Neuronal stem cell (in vitro differentiated cells): ENCODE data around the gene MYDGF. TPM values are rescaled to one million over a fixed set of nuclear protein-coding genes. Genes with fewer than 3 reads are reported as not detected.

Experiments used
- DNase-seq: peaks from one replicate; pipeline ENCODE4 v3.0.0-alpha.2; 2013; ENCODE audit warnings: low spot score
- H2AFZ ChIP-seq: one replicate; pipeline ENCODE4 v1.6.1; 2013; ENCODE audit warnings: mild to moderate bottlenecking, low read length, inconsistent platforms
- H2AK5ac ChIP-seq: 2 replicates; pipeline ENCODE4 v1.6.1; 2013; ENCODE audit warnings: low read depth, mild to moderate bottlenecking, inconsistent platforms, low read length, moderate library complexity, mixed read lengths
- H2BK120ac ChIP-seq: 2 replicates; pipeline ENCODE4 v1.6.1; 2013; ENCODE audit warnings: low read depth, mild to moderate bottlenecking, inconsistent platforms, low read length, moderate library complexity, mixed read lengths
- H2BK12ac ChIP-seq: one replicate; pipeline ENCODE4 v1.6.1; 2013; ENCODE audit warnings: low read length, inconsistent platforms
- H2BK15ac ChIP-seq: 2 replicates; pipeline ENCODE4 v1.6.1; 2013; ENCODE audit warnings: mild to moderate bottlenecking, low read length, inconsistent platforms, mixed read lengths
- H2BK5ac ChIP-seq: one replicate; pipeline ENCODE4 v1.6.1; 2013; ENCODE audit warnings: inconsistent platforms, mild to moderate bottlenecking, low read length, moderate library complexity
- H3K14ac ChIP-seq: one replicate; pipeline ENCODE4 v1.6.1; 2013; ENCODE audit warnings: low read length, inconsistent platforms
- H3K18ac ChIP-seq: 2 replicates; pipeline ENCODE4 v1.6.1; 2013; ENCODE audit warnings: low read length, inconsistent platforms
- H3K23ac ChIP-seq: 2 replicates; pipeline ENCODE4 v1.6.1; 2013; ENCODE audit warnings: low read depth, mild to moderate bottlenecking, mixed read lengths, low read length, inconsistent platforms; ENCODE audit not compliant: poor library complexity
- H3K27ac ChIP-seq: replicated peaks from 3 replicates; pipeline ENCODE4 v1.5.1; 2013; ENCODE audit warnings: low read length, inconsistent platforms
- H3K27me3 ChIP-seq, 3 experiments: 2 replicates each; pipeline ENCODE4 v1.6.1; 2013; ENCODE audit warnings: low read length in 3 of 3, mild to moderate bottlenecking in 2 of 3, inconsistent platforms in 1 of 3, low read depth in 1 of 3, mixed read lengths in 1 of 3, moderate library complexity in 1 of 3; ENCODE audit not compliant: control insufficient read depth in 3 of 3, insufficient read depth in 3 of 3
- H3K36me3 ChIP-seq, 2 donors: replicated peaks in 1 of 2; 2 replicates each; pipeline ENCODE4 v1.6.1; 2013; ENCODE audit warnings: low read length in 2 of 2; ENCODE audit not compliant: control insufficient read depth in 2 of 2, insufficient read depth in 2 of 2
- H3K4ac ChIP-seq: 2 replicates; pipeline ENCODE4 v1.6.1; 2013; ENCODE audit warnings: inconsistent platforms, mild to moderate bottlenecking, low read length, moderate library complexity
- H3K4me1 ChIP-seq, 2 donors: 1 replicate in 1 of 2; 2 replicates in 1 of 2; pipeline ENCODE4 v1.6.1; 2013; ENCODE audit warnings: low read length in 2 of 2, low read depth in 1 of 2; ENCODE audit not compliant: control insufficient read depth in 2 of 2, insufficient read depth in 1 of 2
- H3K4me2 ChIP-seq: one replicate; pipeline ENCODE4 v1.6.1; 2013; ENCODE audit warnings: mild to moderate bottlenecking, low read length, inconsistent platforms; ENCODE audit not compliant: insufficient read depth, poor library complexity, severe bottlenecking
- H3K4me3 ChIP-seq, 2 donors: 2 replicates each; pipeline ENCODE4 v1.5.1; 2013; ENCODE audit warnings: low read length in 2 of 2, mild to moderate bottlenecking in 2 of 2, inconsistent platforms in 1 of 2, moderate library complexity in 1 of 2
- H3K79me1 ChIP-seq: one replicate; pipeline ENCODE4 v1.6.1; 2013; ENCODE audit warnings: low read depth, mild to moderate bottlenecking, inconsistent platforms, low read length, moderate library complexity
- H3K9ac ChIP-seq: one replicate; pipeline ENCODE4 v1.6.1; 2013; ENCODE audit warnings: mild to moderate bottlenecking, low read depth, low read length, inconsistent platforms; ENCODE audit not compliant: poor library complexity
- H3K9me3 ChIP-seq, 2 donors: replicated peaks in 1 of 2; 2 replicates each; pipeline versions ENCODE3 to v1.6.1; 2013; ENCODE audit warnings: low read length in 2 of 2, mild to moderate bottlenecking in 2 of 2, inconsistent platforms in 1 of 2, low read depth in 1 of 2, mixed read lengths in 1 of 2, moderate library complexity in 1 of 2; ENCODE audit not compliant: control insufficient read depth in 2 of 2, insufficient read depth in 1 of 2
- H4K8ac ChIP-seq: one replicate; pipeline ENCODE4 v1.6.1; 2013; ENCODE audit warnings: low read depth, mild to moderate bottlenecking, inconsistent platforms, low read length, moderate library complexity
- H4K91ac ChIP-seq: one replicate; pipeline ENCODE4 v1.6.1; 2013; ENCODE audit warnings: low read length, low read depth, mild to moderate bottlenecking, inconsistent platforms; ENCODE audit not compliant: poor library complexity
- WGBS, 2 donors: extraction: QIAGEN DNeasy Blood & Tissue Kit; methylation state at CpG; one replicate each; pipeline ENCODE4 v1.1.7; 2013; ENCODE audit warnings: missing lambda C conversion rate in 2 of 2, mixed read lengths in 1 of 2; ENCODE audit not compliant: insufficient read length in 2 of 2, insufficient replicate concordance in 1 of 2; ENCODE audit errors: extremely low coverage in 2 of 2; 5-methylcytosine and 5-hydroxymethylcytosine counted together
- polyA plus RNA-seq, 2 experiments: library from polyadenylated mRNA; stranded (reverse); fragments of 200-250 nt; gene quantifications; one replicate each; pipeline ENCODE4 v1.2.3, GENCODE V29; 2013

MYDGF gene
- polyA plus RNA-seq (2013, experiment 1 of 2): 33.5 TPM
- polyA plus RNA-seq (2013, experiment 2 of 2): 33.9 TPM

- Histone ChIP-seq H3K4me3 (peak within 1 kb of the TSS; percentile 98), H3K9ac (peak within 1 kb of the TSS; percentile 97), H3K23ac (peak within 1 kb of the TSS; percentile 99), H3K79me1 (peaks cover 8% of the 10 kb centered on the region), H4K91ac (peak within 1 kb of the TSS; percentile 92), H3K4ac (no peak within 1 kb of the TSS), H3K9me3 (no peaks in the 10 kb centered on the region), H2BK12ac (no peak within 1 kb of the TSS), H3K14ac (no peak within 1 kb of the TSS), H3K18ac (peak within 1 kb of the TSS; percentile 98), H3K27ac (peak within 1 kb of the TSS; percentile 24), H3K4me2 (peak within 1 kb of the TSS; percentile 86), H2AK5ac (peak within 1 kb of the TSS; percentile 74), H2BK15ac (no peak within 1 kb of the TSS), H4K8ac (peak within 1 kb of the TSS; percentile 82), H2AFZ (peak within 1 kb of the TSS; percentile 95), H2BK120ac (no peak within 1 kb of the TSS), H3K27me3 (no peaks in the 10 kb centered on the region), H3K4me1 (peaks cover 1 to 7% of the 10 kb centered on the region in 2 donors), H2BK5ac (peak within 1 kb of the TSS; percentile 66), H3K36me3 (peaks cover 6 to 33% of the 10 kb centered on the region in 2 donors)
- WGBS, 2 donors: no CpG with 5 or more reads among the region's 75 CpGs
- peak; percentile 87 for DNase-seq
Observed at GRCh38 chr19:4669723-4670480, at the start of gene MYDGF. TSS of gene MYDGF (minus strand) at chr19:4670342. CDS start at chr19:4670334, 8 bp downstream.

- no peak for DNase-seq
- no peak overlapping the region for H3K9ac ChIP-seq
- H4K91ac ChIP-seq: no peak overlapping the region
- H3K4me2 ChIP-seq: no peak overlapping the region
- no peak overlapping the region for H3K23ac ChIP-seq
- peaks cover 7 to 13% of the 10 kb centered on the region in 2 donors for H3K4me1 ChIP-seq
- no peak overlapping the region for H2BK15ac ChIP-seq
- H4K8ac ChIP-seq: peak overlapping the region; percentile 65
- no peak overlapping the region for H2BK120ac ChIP-seq
- no peak overlapping the region for H3K18ac ChIP-seq
- H2BK12ac ChIP-seq: no peak overlapping the region
- no peaks in the 10 kb centered on the region for H3K27me3 ChIP-seq
- H3K14ac ChIP-seq: no peak overlapping the region
- no peak overlapping the region for H3K4ac ChIP-seq
- no peak overlapping the region for H2AK5ac ChIP-seq
- H2AFZ ChIP-seq: no peak overlapping the region
- no peak overlapping the region for H3K4me3 ChIP-seq
- H2BK5ac ChIP-seq: peak overlapping the region; percentile 60
- peaks cover 30 to 60% of the 10 kb centered on the region in 2 donors for H3K36me3 ChIP-seq
- H3K79me1 ChIP-seq: peaks cover 18% of the 10 kb centered on the region
- no peak overlapping the region for H3K27ac ChIP-seq
- WGBS, 2 donors: no CpG with 5 or more reads among the region's 11 CpGs
- H3K9me3 ChIP-seq: no peaks in the 10 kb centered on the region
Observed at GRCh38 chr19:4719499-4719866, 49.3 kb upstream of the MYDGF start.

- H3K9ac ChIP-seq: no peak overlapping the region
- H3K27ac ChIP-seq: no peak overlapping the region
- H3K4me2 ChIP-seq: no peak overlapping the region
- H3K9me3 ChIP-seq: no peaks in the 10 kb centered on the region
- H2AK5ac ChIP-seq: no peak overlapping the region
- no peak overlapping the region for H3K14ac ChIP-seq
- no CpG with 5 or more reads among the region's 15 CpGs for WGBS, 2 donors
- no peak overlapping the region for H2AFZ ChIP-seq
- no peak overlapping the region for H2BK15ac ChIP-seq
- no peak overlapping the region for H2BK120ac ChIP-seq
- H3K79me1 ChIP-seq: peaks cover 14% of the 10 kb centered on the region
- no peaks in the 10 kb centered on the region for H3K27me3 ChIP-seq
- no peak overlapping the region for H3K18ac ChIP-seq
- no peak overlapping the region for H4K91ac ChIP-seq
- no peak for DNase-seq
- no peak overlapping the region for H3K4ac ChIP-seq
- H2BK5ac ChIP-seq: no peak overlapping the region
- H2BK12ac ChIP-seq: no peak overlapping the region
- no peak overlapping the region for H3K23ac ChIP-seq
- H3K4me1 ChIP-seq: peaks cover 7 to 12% of the 10 kb centered on the region in 2 donors
- H4K8ac ChIP-seq: no peak overlapping the region
- peaks cover 35 to 73% of the 10 kb centered on the region in 2 donors for H3K36me3 ChIP-seq
- peak overlapping the region in 1 of 2 donors; percentile 21 for H3K4me3 ChIP-seq
Observed at GRCh38 chr19:4717966-4718701, 48.0 kb upstream of the MYDGF start.
